ENCODE results near the gene ACTR5. TPM values are rescaled to one million over a fixed set of nuclear protein-coding genes. Genes with fewer than 3 reads are reported as not detected.

Gene ACTR5
- polyA plus RNA-seq, 1 donor = 7.8 TPM

DNA sequence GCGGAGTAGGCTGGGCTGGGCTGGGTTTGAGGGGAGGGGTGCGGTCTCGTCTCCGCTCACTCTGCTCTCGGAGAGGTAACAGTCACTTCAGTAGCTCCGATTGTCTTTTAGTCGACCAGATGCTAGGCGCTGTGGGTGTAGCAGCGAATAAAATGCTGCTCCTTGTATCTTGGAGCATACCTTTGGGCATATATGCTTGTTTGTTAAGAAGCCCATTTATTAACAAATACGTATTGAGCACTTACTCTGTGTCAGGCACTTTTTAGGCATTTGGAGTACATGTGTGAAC, 545 bp downstream of the ACTR5 start:
- DNase-seq = peak in 1 of 2 donors; percentile 54
- peaks cover 4% of the 10 kb centered on the region for H3K36me3 ChIP-seq (ENCODE audit: control insufficient read depth, insufficient read depth, low read length)
- no peaks in the 10 kb centered on the region for H3K27me3 ChIP-seq (ENCODE audit: control insufficient read depth, insufficient read depth, low read length)
- H3K4me1 ChIP-seq (ENCODE audit: control insufficient read depth, insufficient read depth, low read length) = peaks cover 8% of the 10 kb centered on the region
- peak overlapping the region; percentile 72 for H3K27ac ChIP-seq (ENCODE audit: low read length)
- H3K4me3 ChIP-seq (ENCODE audit: low read length) = peak overlapping the region; percentile 65
- no peaks in the 10 kb centered on the region for H3K9me3 ChIP-seq (ENCODE audit: control insufficient read depth, low read depth, low read length)
- no CpG with 5 or more reads among the region's 10 CpGs for WGBS (ENCODE audit: insufficient coverage, low lambda C conversion rate)

DNA sequence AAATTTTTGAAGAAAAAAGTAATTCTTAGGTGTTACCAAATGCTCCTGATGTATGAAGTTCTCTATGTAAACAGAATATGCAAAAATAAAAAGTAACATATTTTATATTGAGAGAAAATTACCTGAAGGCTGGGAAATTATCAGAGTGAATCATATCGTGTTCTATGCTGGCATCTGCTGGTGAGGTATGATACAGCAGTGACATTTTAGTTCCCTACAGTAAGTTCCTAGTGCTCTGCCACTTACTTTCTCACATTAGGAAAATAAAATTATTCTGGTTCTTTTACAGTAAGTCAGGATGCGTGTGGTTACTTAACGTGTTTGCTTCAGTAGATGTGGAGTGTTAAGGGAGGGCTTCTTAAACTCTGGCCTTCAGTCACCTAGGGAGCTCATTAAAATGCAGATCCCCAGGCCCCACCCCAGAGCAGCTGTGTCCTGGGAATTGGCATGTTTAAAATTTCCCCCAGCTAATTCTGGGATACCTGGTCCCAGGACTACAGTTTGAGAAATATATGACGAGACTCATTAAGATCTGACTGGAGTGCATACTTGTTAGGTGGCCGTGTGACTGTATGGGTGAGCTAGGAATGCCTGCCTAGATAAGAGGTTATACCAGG, 3.2 kb downstream of the ACTR5 start:
- Histone ChIP-seq H3K27me3 (ENCODE audit: control insufficient read depth, insufficient read depth, low read length) (no peaks in the 10 kb centered on the region), H3K36me3 (ENCODE audit: control insufficient read depth, insufficient read depth, low read length) (peaks cover 23% of the 10 kb centered on the region), H3K4me1 (ENCODE audit: control insufficient read depth, insufficient read depth, low read length) (peaks cover 8% of the 10 kb centered on the region), H3K9me3 (ENCODE audit: control insufficient read depth, low read depth, low read length) (no peaks in the 10 kb centered on the region), H3K4me3 (ENCODE audit: low read length) (no peak overlapping the region), H3K27ac (ENCODE audit: low read length) (no peak overlapping the region)
- DNase-seq = peak in 1 of 2 donors; percentile 15
- 90% methylated on average over 2 of the region's 5 CpGs for WGBS (ENCODE audit: insufficient coverage, low lambda C conversion rate)

GRCh38 chr20:38752029-38752428, 3.8 kb downstream of the ACTR5 start:
- 80% methylated on average over 1 of the region's 4 CpGs for WGBS (ENCODE audit: insufficient coverage, low lambda C conversion rate)
- H3K27me3 ChIP-seq (ENCODE audit: control insufficient read depth, insufficient read depth, low read length) = no peaks in the 10 kb centered on the region
- DNase-seq = no peak
- no peak overlapping the region for H3K27ac ChIP-seq (ENCODE audit: low read length)
- peaks cover 8% of the 10 kb centered on the region for H3K4me1 ChIP-seq (ENCODE audit: control insufficient read depth, insufficient read depth, low read length)
- H3K9me3 ChIP-seq (ENCODE audit: control insufficient read depth, low read depth, low read length) = no peaks in the 10 kb centered on the region
- no peak overlapping the region for H3K4me3 ChIP-seq (ENCODE audit: low read length)
- H3K36me3 ChIP-seq (ENCODE audit: control insufficient read depth, insufficient read depth, low read length) = peaks cover 27% of the 10 kb centered on the region

- WGBS (ENCODE audit: insufficient coverage, low lambda C conversion rate) = 100% methylated on average over 1 of the region's 13 CpGs
Measured at GRCh38 chr20:38754924-38755323, 6.7 kb downstream of the ACTR5 start.

DNA sequence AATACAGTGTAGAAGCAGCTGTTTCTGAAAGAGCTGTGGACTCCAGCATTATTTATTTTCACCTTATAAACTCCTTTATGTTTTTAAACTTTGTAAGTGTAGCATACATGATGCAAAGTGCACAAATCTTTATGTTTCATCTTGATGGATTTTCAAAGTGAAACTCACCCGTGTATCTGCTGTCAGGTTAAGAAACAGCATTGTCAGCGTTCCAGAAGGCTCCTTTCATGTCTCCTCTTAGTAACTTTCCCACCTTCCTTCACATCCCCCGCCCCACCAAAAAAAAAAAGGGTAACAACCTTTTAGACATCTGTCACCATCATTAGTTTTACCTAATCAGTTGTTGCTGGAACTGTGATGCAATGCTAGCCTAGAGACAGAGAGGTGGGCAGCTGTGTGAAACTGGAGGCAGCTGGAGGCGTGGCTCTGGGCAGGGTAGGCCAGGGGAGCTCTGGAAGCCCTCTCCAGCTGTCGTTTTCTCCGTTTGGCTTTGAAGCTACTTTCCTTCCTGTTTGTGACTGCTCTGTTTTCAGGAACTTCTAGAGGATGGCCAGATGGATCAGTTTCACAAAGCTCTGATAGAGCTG, 7.2 kb downstream of the ACTR5 start:
- no peak for DNase-seq
- WGBS (ENCODE audit: insufficient coverage, low lambda C conversion rate) = no CpG with 5 or more reads among the region's 6 CpGs
- Histone ChIP-seq H3K27me3 (ENCODE audit: control insufficient read depth, insufficient read depth, low read length) (no peaks in the 10 kb centered on the region), H3K9me3 (ENCODE audit: control insufficient read depth, low read depth, low read length) (no peaks in the 10 kb centered on the region), H3K36me3 (ENCODE audit: control insufficient read depth, insufficient read depth, low read length) (peaks cover 48% of the 10 kb centered on the region), H3K4me1 (ENCODE audit: control insufficient read depth, insufficient read depth, low read length) (no peaks in the 10 kb centered on the region), H3K27ac (ENCODE audit: low read length) (no peak overlapping the region), H3K4me3 (ENCODE audit: low read length) (no peak overlapping the region)

More at GRCh38 chr20:38754924-38755323, 6.7 kb downstream of the ACTR5 start:
- H3K27me3 ChIP-seq (ENCODE audit: control insufficient read depth, insufficient read depth, low read length) = no peaks in the 10 kb centered on the region
- H3K9me3 ChIP-seq (ENCODE audit: control insufficient read depth, low read depth, low read length) = no peaks in the 10 kb centered on the region
- H3K27ac ChIP-seq (ENCODE audit: low read length) = no peak overlapping the region
- no peak overlapping the region for H3K4me3 ChIP-seq (ENCODE audit: low read length)
- DNase-seq = no peak
- H3K4me1 ChIP-seq (ENCODE audit: control insufficient read depth, insufficient read depth, low read length) = no peaks in the 10 kb centered on the region
- peaks cover 46% of the 10 kb centered on the region for H3K36me3 ChIP-seq (ENCODE audit: control insufficient read depth, insufficient read depth, low read length)

- peaks cover 61% of the 10 kb centered on the region for H3K36me3 ChIP-seq (ENCODE audit: control insufficient read depth, insufficient read depth, low read length)
- no peak overlapping the region for H3K27ac ChIP-seq (ENCODE audit: low read length)
- no peaks in the 10 kb centered on the region for H3K9me3 ChIP-seq (ENCODE audit: control insufficient read depth, low read depth, low read length)
- H3K27me3 ChIP-seq (ENCODE audit: control insufficient read depth, insufficient read depth, low read length) = no peaks in the 10 kb centered on the region
- no peak for DNase-seq
- H3K4me1 ChIP-seq (ENCODE audit: control insufficient read depth, insufficient read depth, low read length) = no peaks in the 10 kb centered on the region
- no peak overlapping the region for H3K4me3 ChIP-seq (ENCODE audit: low read length)
- WGBS (ENCODE audit: insufficient coverage, low lambda C conversion rate) = no CpG with 5 or more reads among the region's 7 CpGs
Measured at GRCh38 chr20:38757145-38757775, 9.0 kb downstream of the ACTR5 start.

DNA sequence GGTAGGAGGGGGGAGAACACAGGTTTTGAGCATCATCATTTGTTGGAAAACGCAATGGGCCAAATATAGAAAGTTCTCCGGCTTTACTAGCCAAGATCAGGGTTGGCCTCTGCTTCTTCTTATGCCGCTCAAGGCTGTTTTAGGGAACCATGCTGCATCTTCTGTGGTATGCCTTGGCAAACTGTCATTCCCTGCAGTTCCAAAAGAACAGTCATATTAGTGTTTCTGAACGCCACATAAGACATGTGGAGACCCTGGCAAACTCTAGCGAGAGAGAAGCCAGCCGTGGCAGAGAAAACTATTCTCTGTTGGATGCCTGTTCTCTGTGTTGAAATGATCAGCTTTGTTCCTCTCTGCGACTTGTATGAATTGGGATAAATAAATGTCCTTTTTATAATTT, 10.8 kb downstream of the ACTR5 start:
- WGBS (ENCODE audit: insufficient coverage, low lambda C conversion rate) = no CpG with 5 or more reads among the region's 7 CpGs
- Histone ChIP-seq H3K36me3 (ENCODE audit: control insufficient read depth, insufficient read depth, low read length) (peaks cover 75% of the 10 kb centered on the region), H3K27ac (ENCODE audit: low read length) (no peak overlapping the region), H3K27me3 (ENCODE audit: control insufficient read depth, insufficient read depth, low read length) (no peaks in the 10 kb centered on the region), H3K9me3 (ENCODE audit: control insufficient read depth, low read depth, low read length) (no peaks in the 10 kb centered on the region), H3K4me3 (ENCODE audit: low read length) (no peak overlapping the region), H3K4me1 (ENCODE audit: control insufficient read depth, insufficient read depth, low read length) (no peaks in the 10 kb centered on the region)
- DNase-seq = no peak

DNA sequence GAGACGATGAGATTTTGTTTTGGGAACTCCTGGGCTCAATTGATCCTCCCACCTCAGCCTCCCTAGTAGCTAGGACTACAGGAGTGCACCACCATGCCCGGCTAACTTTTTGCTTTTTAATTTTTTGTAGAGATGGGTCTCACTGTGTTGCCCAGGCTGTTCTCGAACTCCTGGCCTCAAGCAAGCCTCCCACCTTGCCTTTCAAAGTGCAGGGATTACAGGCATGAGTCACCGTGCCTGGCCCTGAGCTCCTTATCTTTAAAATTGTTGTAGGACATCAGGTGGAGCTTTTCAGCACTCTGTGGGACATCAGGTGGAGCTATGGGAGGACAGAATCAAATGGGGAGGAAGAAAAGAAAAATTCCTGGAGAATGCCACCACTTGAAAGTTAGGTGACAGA, 12.7 kb downstream of the ACTR5 start:
- no peaks in the 10 kb centered on the region for H3K27me3 ChIP-seq (ENCODE audit: control insufficient read depth, insufficient read depth, low read length)
- no peak for DNase-seq
- WGBS (ENCODE audit: insufficient coverage, low lambda C conversion rate) = no CpG with 5 or more reads among the region's 4 CpGs
- H3K9me3 ChIP-seq (ENCODE audit: control insufficient read depth, low read depth, low read length) = no peaks in the 10 kb centered on the region
- H3K36me3 ChIP-seq (ENCODE audit: control insufficient read depth, insufficient read depth, low read length) = peaks cover 72% of the 10 kb centered on the region
- no peak overlapping the region for H3K27ac ChIP-seq (ENCODE audit: low read length)
- no peaks in the 10 kb centered on the region for H3K4me1 ChIP-seq (ENCODE audit: control insufficient read depth, insufficient read depth, low read length)
- H3K4me3 ChIP-seq (ENCODE audit: low read length) = no peak overlapping the region

GRCh38 chr20:38762174-38762573, 13.9 kb downstream of the ACTR5 start:
- peaks cover 70% of the 10 kb centered on the region for H3K36me3 ChIP-seq (ENCODE audit: control insufficient read depth, insufficient read depth, low read length)
- no peaks in the 10 kb centered on the region for H3K27me3 ChIP-seq (ENCODE audit: control insufficient read depth, insufficient read depth, low read length)
- H3K4me1 ChIP-seq (ENCODE audit: control insufficient read depth, insufficient read depth, low read length) = no peaks in the 10 kb centered on the region

DNA sequence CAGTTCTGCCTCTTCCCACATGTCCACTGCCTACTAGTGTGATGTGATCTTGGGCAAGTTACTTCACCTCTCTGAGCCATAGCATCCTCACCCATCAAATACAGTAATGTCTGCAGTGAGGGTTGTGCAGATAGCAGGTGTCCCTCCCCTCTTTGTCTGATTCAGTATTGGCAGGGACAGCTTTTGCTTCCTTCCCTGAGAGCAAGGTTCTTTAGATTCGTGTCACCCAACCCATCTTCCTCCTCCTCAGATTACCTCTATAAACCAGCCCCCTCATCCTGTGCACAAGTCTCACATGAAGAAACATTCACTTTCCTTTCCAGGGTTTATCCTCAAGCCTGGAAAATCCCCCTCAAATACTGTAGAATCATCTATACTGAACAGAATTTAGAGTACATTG, 15.4 kb downstream of the ACTR5 start:
- H3K4me1 ChIP-seq (ENCODE audit: control insufficient read depth, insufficient read depth, low read length) = no peaks in the 10 kb centered on the region
- H3K27me3 ChIP-seq (ENCODE audit: control insufficient read depth, insufficient read depth, low read length) = no peaks in the 10 kb centered on the region
- H3K9me3 ChIP-seq (ENCODE audit: control insufficient read depth, low read depth, low read length) = no peaks in the 10 kb centered on the region
- no peak overlapping the region for H3K4me3 ChIP-seq (ENCODE audit: low read length)
- no peak for DNase-seq
- no peak overlapping the region for H3K27ac ChIP-seq (ENCODE audit: low read length)
- WGBS (ENCODE audit: insufficient coverage, low lambda C conversion rate) = 100% methylated on average over 1 of the region's 1 CpG
- peaks cover 72% of the 10 kb centered on the region for H3K36me3 ChIP-seq (ENCODE audit: control insufficient read depth, insufficient read depth, low read length)

More at GRCh38 chr20:38762174-38762573, 13.9 kb downstream of the ACTR5 start:
- no peak overlapping the region for H3K27ac ChIP-seq (ENCODE audit: low read length)
- H3K4me3 ChIP-seq (ENCODE audit: low read length) = no peak overlapping the region
- H3K9me3 ChIP-seq (ENCODE audit: control insufficient read depth, low read depth, low read length) = no peaks in the 10 kb centered on the region
- no peak for DNase-seq

Measured in large intestine (tissue), 3 donors.